Measurements from ENCODE around the gene WIF1. TPM values are rescaled to one million over a fixed set of nuclear protein-coding genes. Genes with fewer than 3 reads are reported as not detected.

WIF1 gene
- total RNA-seq, 4 donors from 2014 or later, result not detected

DNA sequence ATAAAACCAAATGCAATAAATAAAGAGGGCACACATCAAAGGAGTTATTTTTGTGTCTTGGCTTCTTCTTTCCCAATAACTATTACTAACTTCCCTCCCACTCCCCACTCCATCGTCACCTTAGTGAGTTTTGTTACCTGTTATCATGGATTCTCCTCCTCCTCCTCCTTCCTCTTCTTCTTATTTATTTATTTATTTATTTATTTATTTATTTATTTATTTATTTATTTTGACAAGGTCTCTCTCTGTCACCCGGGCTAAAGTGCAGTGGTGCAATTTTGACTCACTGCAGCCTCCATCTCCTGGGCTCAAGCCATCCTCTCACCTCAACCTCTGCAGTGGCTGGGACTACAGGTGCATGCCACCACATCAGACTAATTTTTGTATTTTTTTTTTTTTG is 26.4 kb downstream of the WIF1 start:
- Histone ChIP-seq H3K27me3 (peaks cover 25% of the 10 kb centered on the region), H3K27ac (no peak overlapping the region), H3K4me3 (no peak overlapping the region), H3K9me3 (no peaks in the 10 kb centered on the region), H3K36me3 (no peaks in the 10 kb centered on the region), H3K4me1 (no peaks in the 10 kb centered on the region)
- WGBS, 2 donors (ENCODE audit: low coverage in 1 of 2), result 73 to 80% methylated on average over 2 of the region's 2 CpGs
- in situ Hi-C loops (cut with MboI; ENCODE audit: low pct_ligation_motif_present in 1 of 4, low pct_unique_long_range_greater_than_20kb in 1 of 4, low sequenced_read_pairs in 3 of 4) (no loop called here), intact Hi-C loops (cut with DNase I; ENCODE audit: low total_unique reads) (no loop called here)
- no peak for DNase-seq
- TF ChIP-seq, protein P1, sequence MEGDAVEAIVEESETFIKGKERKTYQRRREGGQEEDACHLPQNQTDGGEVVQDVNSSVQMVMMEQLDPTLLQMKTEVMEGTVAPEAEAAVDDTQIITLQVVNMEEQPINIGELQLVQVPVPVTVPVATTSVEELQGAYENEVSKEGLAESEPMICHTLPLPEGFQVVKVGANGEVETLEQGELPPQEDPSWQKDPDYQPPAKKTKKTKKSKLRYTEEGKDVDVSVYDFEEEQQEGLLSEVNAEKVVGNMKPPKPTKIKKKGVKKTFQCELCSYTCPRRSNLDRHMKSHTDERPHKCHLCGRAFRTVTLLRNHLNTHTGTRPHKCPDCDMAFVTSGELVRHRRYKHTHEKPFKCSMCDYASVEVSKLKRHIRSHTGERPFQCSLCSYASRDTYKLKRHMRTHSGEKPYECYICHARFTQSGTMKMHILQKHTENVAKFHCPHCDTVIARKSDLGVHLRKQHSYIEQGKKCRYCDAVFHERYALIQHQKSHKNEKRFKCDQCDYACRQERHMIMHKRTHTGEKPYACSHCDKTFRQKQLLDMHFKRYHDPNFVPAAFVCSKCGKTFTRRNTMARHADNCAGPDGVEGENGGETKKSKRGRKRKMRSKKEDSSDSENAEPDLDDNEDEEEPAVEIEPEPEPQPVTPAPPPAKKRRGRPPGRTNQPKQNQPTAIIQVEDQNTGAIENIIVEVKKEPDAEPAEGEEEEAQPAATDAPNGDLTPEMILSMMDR (IDR thresholded peaks at IDR 0.05), result no peak
- no peak for TF ChIP-seq EP300 (IDR thresholded peaks at IDR 0.05; ENCODE audit: low read depth)
- no peak for TF ChIP-seq POLR2AphosphoS5 (IDR thresholded peaks at IDR 0.05)
- TF ChIP-seq POLR2A (IDR thresholded peaks at IDR 0.05), result no peak

DNA sequence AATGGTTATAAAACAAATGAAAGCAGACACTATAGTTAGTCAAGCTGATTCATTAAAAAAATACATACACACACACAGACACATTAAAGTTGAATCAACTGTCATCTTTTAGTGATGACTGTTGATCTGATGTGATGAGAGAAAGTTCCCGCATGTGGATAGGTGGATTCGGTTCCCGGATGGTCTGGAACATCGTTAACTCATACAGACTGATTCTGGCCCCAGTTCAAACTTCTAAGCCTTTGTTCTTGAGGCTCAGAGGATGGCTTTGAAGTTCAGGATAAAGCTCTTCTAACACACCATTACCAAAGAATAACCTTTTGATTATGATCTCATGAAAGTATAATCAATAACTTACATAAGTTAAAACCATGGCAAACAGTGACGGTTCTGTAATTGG is 27.5 kb downstream of the WIF1 start:
- no peak for DNase-seq
- no peak overlapping the region for H3K4me3 ChIP-seq
- no peaks in the 10 kb centered on the region for H3K36me3 ChIP-seq
- no peak for TF ChIP-seq POLR2A (IDR thresholded peaks at IDR 0.05)
- TF ChIP-seq, protein P1 (IDR thresholded peaks at IDR 0.05), result no peak
- no peak for TF ChIP-seq EP300 (IDR thresholded peaks at IDR 0.05; ENCODE audit: low read depth)
- TF ChIP-seq POLR2AphosphoS5 (IDR thresholded peaks at IDR 0.05), result no peak
- WGBS, 2 donors (ENCODE audit: low coverage in 1 of 2), result 48 to 58% methylated on average over 5 of the region's 5 CpGs
- H3K4me1 ChIP-seq, result no peaks in the 10 kb centered on the region
- intact Hi-C loops (cut with DNase I; ENCODE audit: low total_unique reads), result no loop called here
- peaks cover 25% of the 10 kb centered on the region for H3K27me3 ChIP-seq
- no peaks in the 10 kb centered on the region for H3K9me3 ChIP-seq
- in situ Hi-C loops (cut with MboI; ENCODE audit: low pct_ligation_motif_present in 1 of 4, low pct_unique_long_range_greater_than_20kb in 1 of 4, low sequenced_read_pairs in 3 of 4), result no loop called here
- H3K27ac ChIP-seq, result no peak overlapping the region

DNA sequence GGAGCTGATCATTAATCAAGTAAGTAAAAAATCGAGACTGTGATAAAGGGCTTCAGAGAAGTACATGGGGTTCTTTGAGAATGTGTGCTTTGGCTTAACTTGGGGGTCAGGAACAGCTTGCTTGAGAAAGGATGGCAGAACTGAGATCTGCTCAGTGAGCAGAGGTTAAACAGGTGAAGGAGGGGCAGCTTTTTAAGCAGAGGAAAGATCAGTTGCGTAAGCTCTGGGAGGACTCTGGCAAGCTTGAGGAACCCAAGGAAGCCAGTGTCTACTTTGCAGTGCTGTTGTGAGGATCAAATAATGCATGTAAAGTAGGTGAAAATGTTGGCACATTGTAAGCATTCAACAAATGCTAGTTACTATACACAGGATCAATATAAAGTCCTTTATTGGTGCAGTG is 30.6 kb downstream of the WIF1 start:
- Histone ChIP-seq H3K9me3 (no peaks in the 10 kb centered on the region), H3K27me3 (peaks cover 38% of the 10 kb centered on the region), H3K27ac (no peak overlapping the region), H3K36me3 (no peaks in the 10 kb centered on the region), H3K4me1 (no peaks in the 10 kb centered on the region), H3K4me3 (no peak overlapping the region)
- intact Hi-C loops (cut with DNase I; ENCODE audit: low total_unique reads), result loop anchor here (2.0 kb wide), 1 partner anchor 50 kb away; no protein-coding TSS in a partner anchor
- WGBS, 2 donors (ENCODE audit: low coverage in 1 of 2), result 75 to 100% methylated on average over 1 to 2 of the region's 2 CpGs
- TF ChIP-seq, protein P1 (IDR thresholded peaks at IDR 0.05), result no peak
- TF ChIP-seq EP300 (IDR thresholded peaks at IDR 0.05; ENCODE audit: low read depth), result no peak
- TF ChIP-seq POLR2AphosphoS5 (IDR thresholded peaks at IDR 0.05), result no peak
- in situ Hi-C loops (cut with MboI; ENCODE audit: low pct_ligation_motif_present in 1 of 4, low pct_unique_long_range_greater_than_20kb in 1 of 4, low sequenced_read_pairs in 3 of 4), result no loop called here
- no peak for DNase-seq

DNA sequence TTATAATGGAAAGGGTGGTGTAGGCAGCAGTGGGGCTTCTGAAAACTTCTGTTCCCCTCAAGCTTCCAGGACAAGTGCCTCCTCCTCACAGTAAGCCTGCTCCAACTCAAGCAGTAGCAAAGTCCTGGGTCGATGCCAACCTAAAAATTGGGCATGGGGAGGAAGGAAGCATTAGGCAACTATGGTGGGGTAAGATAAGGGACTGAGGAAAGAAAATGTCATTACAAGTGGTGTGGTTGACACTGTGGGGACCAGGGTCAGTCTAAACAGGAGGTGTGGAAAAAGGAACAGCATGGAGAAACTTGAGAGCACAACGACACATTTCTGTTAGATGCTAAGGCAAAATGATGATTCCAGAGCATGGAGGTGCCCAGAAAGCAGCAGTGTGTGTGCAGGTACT is 34.9 kb downstream of the WIF1 start:
- no peak overlapping the region for H3K27ac ChIP-seq
- H3K9me3 ChIP-seq, result no peaks in the 10 kb centered on the region
- no peak for DNase-seq
- in situ Hi-C loops (cut with MboI; ENCODE audit: low pct_ligation_motif_present in 1 of 4, low pct_unique_long_range_greater_than_20kb in 1 of 4, low sequenced_read_pairs in 3 of 4) (no loop called here), intact Hi-C loops (cut with DNase I; ENCODE audit: low total_unique reads) (no loop called here)
- TF ChIP-seq, protein P1 (IDR thresholded peaks at IDR 0.05), result no peak
- no peak for TF ChIP-seq EP300 (IDR thresholded peaks at IDR 0.05; ENCODE audit: low read depth)
- TF ChIP-seq POLR2AphosphoS5 (IDR thresholded peaks at IDR 0.05), result no peak
- TF ChIP-seq POLR2A (IDR thresholded peaks at IDR 0.05), result no peak
- H3K27me3 ChIP-seq, result peaks cover 25% of the 10 kb centered on the region
- H3K36me3 ChIP-seq, result no peaks in the 10 kb centered on the region
- 73 to 79% methylated on average over 2 of the region's 2 CpGs for WGBS, 2 donors (ENCODE audit: low coverage in 1 of 2)
- no peaks in the 10 kb centered on the region for H3K4me1 ChIP-seq
- H3K4me3 ChIP-seq, result no peak overlapping the region
